Stimulated activated CD4-positive, alpha-beta T cell treated with anti-CD3 and anti-CD28 coated beads, TNF-alpha, amount 100 ng/mL, for 1 hour (primary cell): ENCODE data around the gene CCT6B.
A peak's percentile ranks its signal among the peaks of the same experiment; 100 is the strongest.
"Not testable (repeated sequence)": the region's sequence is repeated elsewhere in the genome, so short reads cannot be mapped to it uniquely, and the experiment has no call there.

Experiments used
- DNase-seq, 3 donors: peaks; one replicate each; pipeline ENCODE4 v3.0.0-alpha.2; 2020; ENCODE audit warnings: low read depth in 3 of 3, low spot score in 1 of 3

Gene CCT6B

DNA sequence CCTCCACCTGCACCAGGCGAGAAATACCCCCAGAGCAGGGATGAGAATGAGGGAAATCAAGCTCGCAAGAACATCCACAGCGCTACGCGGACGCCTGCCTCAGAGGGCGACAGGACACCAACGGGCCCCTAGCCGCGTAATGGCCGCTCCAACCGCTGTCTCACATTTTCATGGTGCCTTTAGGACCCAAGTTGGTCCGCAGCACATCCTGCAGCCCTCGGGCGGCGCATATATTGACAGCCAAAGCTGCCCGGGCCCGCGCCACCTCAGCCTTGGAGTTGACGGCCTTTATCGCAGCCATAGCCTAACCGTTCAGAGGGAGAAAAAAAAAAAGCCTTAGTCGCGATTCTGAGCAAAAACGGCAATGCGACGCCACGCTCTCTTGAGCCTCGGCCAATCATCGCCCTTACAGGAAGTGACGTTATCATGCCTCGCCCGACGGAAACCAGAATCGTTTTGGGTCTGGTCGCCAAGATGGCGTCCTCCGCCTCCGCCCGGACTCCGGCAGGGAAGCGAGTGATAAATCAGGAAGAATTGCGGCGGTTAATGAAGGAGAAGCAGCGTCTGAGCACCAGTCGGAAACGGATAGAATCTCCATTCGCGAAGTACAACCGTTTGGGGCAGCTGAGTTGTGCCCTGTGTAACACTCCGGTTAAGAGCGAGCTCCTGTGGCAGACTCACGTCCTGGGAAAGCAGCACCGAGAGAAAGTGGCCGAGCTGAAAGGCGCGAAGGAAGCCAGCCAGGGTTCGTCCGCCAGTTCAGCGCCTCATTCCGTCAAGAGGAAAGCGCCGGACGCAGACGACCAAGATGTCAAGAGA, at the start of gene CCT6B, which contains the start of gene ZNF830:
Gene CCT6B (minus strand): TSS at position 368 of the 819 bp plus-strand sequence. CDS start 67 bp downstream, at position 301.
Gene ZNF830 (plus strand): TSS at position 448 of the 819 bp plus-strand sequence. CDS start 27 bp downstream, at position 475.
- peak; percentile 69 to 74 (median 71) for DNase-seq

- DNase-seq = no peak
These were observed 48.8 kb upstream of the CCT6B start for GRCh38 chr17:35010093-35010492.

DNA sequence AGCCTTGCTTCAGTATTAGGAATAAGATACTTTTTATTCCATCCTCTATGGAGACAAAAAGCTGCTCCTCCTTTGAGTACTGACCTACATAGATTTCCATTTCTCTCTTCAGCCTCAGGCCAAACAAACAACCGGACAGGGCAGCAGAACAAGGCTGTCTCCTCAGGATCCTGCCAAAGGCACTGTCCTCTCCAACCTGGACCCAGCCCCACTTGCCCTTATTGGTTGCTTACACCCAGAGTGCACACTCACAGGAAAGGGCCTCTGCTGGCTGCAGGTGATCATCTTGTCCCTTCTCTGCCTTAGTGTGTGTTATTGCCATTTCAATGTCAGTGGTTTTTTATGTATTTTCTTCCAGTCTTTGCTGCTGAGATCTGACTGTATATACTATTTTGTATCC, 45.7 kb upstream of the CCT6B start:
- DNase-seq = no peak

- DNase-seq = no peak
These were observed 45.1 kb upstream of the CCT6B start for GRCh38 chr17:35006345-35006744.

GRCh38 chr17:35003778-35004177, 42.5 kb upstream of the CCT6B start:
- no peak for DNase-seq

GRCh38 chr17:35002876-35003551, 41.8 kb upstream of the CCT6B start:
- DNase-seq = no peak

DNA sequence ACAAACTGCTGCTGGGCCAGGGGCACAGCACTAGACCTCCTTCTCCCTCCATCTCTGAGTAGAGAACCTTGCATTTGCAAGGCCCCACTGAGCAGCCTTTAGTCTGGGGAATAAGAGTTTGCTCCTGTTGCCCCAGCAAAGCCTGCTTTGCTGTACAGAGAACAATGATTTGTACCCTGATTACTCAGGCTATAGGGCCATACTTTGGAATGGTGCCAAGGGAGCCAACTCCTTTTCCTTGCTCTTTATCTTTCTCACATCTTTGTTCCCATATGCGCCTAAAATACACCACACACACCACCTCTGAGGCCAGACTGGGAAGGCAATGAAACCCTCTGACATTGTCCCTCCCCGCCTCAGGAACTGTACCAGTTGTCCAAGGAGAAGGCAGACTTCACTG, 40.3 kb upstream of the CCT6B start:
- DNase-seq = no peak

DNA sequence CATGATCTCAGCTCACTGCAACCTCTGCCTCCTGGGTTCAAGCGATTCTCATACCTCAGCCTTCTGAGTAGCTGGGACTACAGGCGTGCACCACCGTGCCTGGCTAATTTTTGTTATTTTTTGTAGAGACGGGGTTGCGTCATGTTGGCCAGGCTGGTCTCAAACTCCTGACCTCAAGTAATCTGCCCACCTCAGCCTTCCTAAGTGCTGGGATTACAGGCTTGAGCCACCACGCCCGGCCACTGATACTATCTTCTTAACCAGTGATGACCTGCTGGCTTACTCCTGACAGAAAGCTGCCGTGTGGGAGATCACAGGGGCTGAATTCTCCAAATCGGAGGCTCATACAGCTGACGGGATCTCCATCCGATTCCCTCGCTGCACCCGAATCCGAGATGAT, 39.7 kb upstream of the CCT6B start:
- DNase-seq = not testable (repeated sequence)

GRCh38 chr17:34999456-34999855, 38.2 kb upstream of the CCT6B start:
- DNase-seq = no peak

- peak; percentile 56 to 70 (median 63) for DNase-seq
These were observed 36.9 kb upstream of the CCT6B start for GRCh38 chr17:34998205-34998604.

DNA sequence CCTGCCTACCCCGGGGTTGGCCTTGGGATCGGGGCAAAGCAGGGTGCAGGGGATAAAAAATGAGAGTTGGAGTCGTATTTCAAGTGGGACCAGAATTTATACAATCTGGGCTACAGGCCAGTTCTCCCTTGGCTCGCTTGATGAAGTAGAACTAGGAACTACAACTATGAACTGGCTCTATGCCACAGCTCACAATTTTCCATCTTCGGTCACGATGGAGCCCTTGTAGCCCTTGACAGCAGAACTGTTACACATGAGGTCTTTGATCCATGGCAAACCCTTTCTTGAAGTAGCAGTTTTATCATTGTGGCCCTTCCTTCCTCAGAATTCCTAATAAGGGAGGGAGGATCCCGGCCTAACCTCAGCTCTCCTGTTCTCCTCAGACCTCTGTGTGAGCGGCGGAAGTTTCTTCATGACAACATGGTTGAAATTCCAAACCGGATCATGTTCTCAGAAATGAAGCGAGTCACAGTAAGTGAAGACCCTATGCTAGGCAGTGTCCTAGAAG, 36.1 kb upstream of the CCT6B start:
- no peak for DNase-seq

DNA sequence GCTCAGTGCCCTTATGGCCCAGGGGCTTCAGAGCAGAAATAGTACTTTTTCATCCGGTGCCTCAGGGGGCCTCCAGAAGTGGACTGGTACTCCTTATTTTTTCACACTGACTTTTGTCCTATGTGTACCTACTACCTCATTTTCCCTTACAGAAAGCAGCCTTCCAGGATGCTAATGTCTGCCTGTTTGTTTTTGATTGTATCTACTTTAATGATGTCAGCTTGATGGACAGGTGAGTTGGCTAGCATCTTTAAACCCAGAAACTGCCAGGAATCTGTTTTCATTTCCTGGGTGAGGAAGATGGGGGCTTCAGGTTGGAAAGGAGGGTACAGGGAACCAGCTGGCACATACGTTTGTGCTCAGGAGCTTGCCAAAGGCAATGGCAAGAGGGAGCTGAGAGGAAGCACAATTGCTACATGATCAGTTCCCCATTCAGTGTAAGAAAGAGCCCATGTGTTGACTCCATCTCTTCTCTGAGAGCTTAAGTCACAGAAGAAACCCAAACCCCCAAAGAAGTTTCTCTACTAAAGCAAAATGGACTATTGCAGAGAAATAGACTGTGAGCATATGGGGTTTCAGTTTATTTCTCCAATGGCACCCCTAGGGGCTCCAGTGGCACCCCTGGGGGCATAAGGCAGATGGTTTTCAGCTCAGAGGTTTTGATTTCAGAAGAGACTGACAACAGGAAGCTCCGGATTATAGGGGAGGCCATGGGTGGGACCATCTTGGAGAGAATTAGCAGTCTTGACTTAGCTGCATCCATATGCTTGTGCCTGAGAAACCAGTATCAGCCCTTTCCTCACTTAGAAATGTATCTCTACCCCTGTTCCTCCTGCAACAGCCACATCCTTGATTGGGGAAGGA, 35.4 kb upstream of the CCT6B start:
- DNase-seq = no peak

DNA sequence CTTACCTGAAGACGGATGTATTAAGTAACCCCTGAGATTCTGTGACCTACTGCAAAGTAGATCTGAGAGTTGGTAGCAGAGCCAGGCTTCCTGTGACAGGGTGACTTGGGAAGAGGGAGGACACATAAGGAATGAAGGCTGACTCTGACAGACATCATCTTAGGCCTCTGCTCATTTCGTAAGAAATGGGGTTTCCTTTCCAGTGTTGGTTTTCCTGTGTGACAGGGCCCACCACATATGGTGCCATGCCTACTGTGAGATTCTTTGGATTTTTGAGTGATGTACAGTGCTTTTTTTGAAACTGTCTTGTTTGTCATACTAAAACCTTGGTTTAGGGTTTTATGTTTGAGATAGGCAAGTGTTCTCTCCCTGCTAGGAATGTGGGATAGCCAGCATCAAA, 31.8 kb upstream of the CCT6B start:
- DNase-seq = no peak

GRCh38 chr17:34991606-34992005, 30.3 kb upstream of the CCT6B start:
- DNase-seq = no peak

DNA sequence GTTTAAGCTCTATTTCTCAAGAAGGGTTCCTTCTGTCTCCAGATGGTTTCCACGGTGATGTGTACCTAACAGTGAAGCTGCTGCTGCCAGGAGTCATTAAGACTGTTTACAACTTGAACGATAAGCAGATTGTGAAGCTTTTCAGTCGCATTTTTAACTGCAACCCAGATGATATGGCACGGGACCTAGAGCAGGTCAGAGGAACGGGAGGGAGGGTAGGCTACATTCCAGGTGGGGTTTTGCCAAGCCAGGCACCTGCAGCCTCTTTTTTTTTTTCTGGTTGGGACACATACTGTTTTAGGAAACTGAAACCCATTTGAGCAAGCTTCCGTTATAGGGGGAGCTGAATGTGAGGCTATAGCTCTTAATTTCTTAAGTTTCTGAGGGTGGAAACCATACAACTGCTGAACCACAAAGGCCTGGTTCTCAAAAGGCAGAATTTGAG, 29.7 kb upstream of the CCT6B start:
- no peak for DNase-seq

DNA sequence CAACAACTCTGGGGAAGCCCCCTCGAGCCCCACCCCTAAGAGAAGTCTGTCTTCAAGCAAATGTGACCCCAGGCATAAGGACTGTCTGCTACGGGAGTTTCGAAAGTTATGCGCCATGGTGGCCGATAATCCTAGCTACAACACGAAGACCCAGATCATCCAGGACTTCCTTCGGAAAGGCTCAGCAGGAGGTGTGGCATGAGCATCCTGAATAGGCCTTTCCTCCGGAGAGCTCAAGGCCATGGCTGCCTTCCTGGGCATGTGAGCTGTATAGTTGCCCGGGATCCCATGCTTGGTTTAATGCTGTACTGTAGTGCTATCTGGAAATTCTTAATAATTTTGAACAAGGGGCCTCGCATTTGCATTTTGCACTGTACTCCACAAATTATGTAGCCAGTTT, 28.2 kb upstream of the CCT6B start:
- DNase-seq = no peak

- no peak for DNase-seq
These were observed 27.4 kb upstream of the CCT6B start for GRCh38 chr17:34988644-34989043.

DNA sequence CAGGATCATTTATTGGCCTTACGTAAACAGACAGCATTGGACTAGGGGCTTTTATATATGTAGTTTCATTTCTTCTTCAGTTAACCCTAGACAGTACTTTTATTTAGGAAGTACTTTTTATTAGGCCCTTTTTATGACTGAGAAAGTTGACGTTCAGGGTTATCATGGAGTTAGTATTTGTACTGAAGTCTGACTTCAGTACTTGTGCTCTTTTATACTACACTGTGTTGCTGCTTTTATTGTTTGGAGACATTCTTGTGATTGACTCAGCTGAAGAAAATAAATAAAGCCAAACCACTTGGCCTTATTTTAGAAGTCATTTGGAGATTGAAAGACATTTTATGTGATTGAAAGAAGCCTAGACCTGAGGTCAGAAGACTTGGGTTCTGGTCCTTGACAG, 26.0 kb upstream of the CCT6B start:
- DNase-seq = no peak

- no peak for DNase-seq
These were observed 20.4 kb upstream of the CCT6B start for GRCh38 chr17:34981538-34982241.

DNA sequence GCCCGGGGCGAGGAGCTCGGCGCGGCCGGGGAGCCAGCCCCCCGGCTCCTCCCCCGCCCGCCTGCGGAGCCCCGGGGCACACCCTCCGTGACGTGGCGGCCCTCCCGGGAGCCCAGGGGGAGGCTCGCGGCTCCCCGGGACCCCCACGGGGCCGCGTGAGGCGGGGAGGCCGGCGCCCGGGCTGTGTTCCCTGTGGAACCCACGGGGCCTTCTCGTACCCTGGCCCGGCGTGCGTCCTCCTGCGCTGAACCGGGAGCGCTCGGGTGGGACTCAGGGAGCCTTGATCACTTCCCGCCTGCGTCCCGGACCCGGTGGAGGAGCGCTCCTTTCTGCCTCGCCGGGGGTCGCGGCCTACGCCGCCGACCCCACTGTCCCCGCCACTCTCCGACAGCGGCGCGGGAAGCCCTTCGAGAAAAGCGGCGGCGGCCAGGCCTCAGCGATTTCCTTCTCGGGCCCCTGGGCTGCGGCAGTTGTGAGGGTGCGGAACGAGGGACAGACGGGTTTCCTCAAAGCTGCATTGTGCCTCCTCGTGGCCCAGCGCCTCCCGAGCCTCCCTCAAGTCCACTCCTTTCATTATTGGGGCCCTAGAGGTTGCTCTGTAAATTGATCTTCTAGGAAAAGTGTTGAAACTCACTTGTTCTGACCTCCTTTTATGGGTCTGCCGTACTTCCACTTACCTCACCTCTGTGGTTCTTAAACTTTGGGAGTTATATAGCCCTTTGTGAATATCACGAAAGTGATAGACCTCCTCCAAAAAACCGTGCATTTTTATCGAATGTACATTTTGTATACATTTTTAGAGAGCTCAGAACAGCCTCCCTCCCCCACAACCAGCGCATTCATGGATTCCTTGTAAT, 19.6 kb upstream of the CCT6B start:
- peak; percentile 16 to 69 (median 33) for DNase-seq
